ENCODE measurements around the gene SNPH.

GRCh38 chr20:1336699-1337367 is 70.7 kb downstream of the SNPH start:
- TF ChIP-seq, protein P1, sequence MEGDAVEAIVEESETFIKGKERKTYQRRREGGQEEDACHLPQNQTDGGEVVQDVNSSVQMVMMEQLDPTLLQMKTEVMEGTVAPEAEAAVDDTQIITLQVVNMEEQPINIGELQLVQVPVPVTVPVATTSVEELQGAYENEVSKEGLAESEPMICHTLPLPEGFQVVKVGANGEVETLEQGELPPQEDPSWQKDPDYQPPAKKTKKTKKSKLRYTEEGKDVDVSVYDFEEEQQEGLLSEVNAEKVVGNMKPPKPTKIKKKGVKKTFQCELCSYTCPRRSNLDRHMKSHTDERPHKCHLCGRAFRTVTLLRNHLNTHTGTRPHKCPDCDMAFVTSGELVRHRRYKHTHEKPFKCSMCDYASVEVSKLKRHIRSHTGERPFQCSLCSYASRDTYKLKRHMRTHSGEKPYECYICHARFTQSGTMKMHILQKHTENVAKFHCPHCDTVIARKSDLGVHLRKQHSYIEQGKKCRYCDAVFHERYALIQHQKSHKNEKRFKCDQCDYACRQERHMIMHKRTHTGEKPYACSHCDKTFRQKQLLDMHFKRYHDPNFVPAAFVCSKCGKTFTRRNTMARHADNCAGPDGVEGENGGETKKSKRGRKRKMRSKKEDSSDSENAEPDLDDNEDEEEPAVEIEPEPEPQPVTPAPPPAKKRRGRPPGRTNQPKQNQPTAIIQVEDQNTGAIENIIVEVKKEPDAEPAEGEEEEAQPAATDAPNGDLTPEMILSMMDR (IDR thresholded peaks at IDR 0.05): no peak
- no peak for TF ChIP-seq POLR2A (IDR thresholded peaks at IDR 0.05)
